ELF-1 (cell line): ENCODE results near the gene APOLD1.
"Not testable (repeated sequence)": the region's sequence is repeated elsewhere in the genome, so short reads cannot be mapped to it uniquely, and the experiment has no call there.

ENCODE experiments used
- DNase-seq: peaks from one replicate; pipeline ENCODE4 v3.0.0-alpha.2; 2016; ENCODE audit warnings: low read depth, low spot score

APOLD1 gene

DNA sequence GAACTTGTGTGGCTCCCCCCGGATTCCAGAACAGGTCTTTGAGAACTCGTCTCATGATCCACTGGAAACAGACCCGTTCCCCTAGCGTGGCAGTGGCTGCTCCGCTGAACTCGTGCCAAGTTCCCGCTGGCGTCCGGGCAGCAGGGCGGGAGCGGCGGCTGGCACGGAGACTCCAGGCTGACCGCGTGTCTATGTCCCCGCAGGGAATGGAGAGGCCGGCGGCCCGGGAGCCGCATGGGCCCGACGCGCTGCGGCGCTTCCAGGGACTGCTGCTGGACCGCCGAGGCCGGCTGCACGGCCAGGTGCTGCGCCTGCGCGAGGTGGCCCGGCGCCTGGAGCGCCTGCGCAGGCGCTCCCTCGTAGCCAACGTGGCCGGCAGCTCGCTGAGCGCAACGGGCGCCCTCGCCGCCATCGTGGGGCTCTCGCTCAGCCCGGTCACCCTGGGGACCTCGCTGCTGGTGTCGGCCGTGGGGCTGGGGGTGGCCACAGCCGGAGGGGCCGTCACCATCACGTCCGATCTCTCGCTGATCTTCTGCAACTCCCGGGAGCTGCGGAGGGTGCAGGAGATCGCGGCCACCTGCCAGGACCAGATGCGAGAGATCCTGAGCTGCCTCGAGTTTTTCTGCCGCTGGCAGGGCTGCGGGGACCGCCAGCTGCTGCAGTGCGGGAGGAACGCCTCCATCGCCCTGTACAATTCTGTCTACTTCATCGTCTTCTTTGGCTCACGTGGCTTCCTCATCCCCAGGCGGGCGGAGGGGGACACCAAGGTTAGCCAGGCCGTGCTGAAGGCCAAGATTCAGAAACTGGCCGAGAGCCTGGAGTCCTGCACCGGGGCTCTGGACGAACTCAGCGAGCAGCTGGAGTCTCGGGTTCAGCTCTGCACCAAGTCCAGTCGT lies 1.5 kb downstream of the APOLD1 start:
- DNase-seq, result peak; percentile 88

DNA sequence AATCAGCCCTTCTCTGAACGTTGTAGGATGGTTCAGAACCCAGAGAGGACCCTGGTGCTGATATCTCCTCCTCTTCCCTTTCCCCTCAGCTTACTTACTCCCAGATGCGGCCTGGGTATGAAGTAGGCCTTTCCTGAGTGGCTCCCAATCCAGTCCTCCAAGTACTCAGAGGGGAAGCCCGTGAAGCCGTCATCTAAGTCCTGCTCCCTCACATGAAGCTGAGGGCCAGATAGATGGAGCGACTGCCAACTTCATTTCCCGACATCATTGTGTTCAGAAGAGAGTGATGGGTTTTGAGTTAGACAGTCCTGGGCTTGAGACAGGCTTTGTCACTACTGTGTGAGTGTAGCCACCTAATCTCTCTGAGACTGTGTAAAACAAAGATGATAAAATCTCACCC lies 2.7 kb downstream of the APOLD1 start:
- DNase-seq, result no peak

DNA sequence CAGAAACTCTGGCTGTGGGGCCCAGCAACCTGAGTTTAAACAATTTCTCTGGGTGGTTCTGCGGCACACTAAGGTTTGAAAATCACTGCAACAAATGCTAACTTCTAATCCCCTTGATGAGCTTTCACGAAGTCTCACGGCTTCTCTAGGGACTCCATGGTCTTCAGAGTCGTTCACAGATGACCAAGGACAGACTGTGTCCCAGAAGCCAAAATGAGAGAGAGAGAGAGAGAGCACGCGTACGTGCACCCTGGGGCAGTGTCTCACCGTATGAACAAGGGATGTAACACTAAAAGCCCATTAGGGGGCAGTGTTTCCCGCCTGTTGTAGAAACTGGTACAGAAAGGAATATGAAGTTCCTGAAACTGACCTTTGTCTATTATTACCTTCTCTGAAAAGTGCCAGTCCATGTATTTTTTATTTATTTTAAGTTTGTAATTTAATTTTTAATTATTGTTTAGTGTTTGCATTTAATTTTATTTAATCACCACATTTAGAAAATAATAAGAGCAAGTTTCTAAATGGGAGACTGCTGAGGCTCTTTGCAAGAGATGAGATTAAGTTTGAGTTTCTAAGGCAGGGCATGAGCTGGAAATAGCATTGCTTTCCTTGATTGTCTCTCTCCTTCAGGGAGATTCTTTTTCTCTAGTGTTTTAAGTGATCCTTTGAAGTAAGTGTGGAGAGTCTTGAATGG lies 3.4 kb downstream of the APOLD1 start:
- peak; percentile 70 for DNase-seq

DNA sequence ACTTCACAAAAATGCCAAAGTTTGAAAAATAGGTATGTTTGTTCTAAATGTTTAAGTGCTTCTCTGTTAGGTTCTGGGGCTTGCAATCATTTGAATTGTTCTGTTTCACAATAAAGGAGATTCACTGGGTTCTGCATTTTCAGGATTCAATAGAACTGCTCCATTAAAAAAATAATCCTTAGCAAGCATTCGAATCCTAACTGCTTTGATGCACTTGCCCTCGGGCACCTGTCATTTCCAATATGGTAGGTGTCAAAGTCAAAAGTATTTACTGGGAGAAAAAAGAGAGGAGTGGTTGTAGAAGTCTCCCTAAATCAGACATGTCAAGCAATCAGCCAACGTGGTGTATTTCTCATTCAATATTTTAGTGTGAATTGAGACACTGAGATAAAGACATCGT lies 5.5 kb downstream of the APOLD1 start:
- no peak for DNase-seq

DNA sequence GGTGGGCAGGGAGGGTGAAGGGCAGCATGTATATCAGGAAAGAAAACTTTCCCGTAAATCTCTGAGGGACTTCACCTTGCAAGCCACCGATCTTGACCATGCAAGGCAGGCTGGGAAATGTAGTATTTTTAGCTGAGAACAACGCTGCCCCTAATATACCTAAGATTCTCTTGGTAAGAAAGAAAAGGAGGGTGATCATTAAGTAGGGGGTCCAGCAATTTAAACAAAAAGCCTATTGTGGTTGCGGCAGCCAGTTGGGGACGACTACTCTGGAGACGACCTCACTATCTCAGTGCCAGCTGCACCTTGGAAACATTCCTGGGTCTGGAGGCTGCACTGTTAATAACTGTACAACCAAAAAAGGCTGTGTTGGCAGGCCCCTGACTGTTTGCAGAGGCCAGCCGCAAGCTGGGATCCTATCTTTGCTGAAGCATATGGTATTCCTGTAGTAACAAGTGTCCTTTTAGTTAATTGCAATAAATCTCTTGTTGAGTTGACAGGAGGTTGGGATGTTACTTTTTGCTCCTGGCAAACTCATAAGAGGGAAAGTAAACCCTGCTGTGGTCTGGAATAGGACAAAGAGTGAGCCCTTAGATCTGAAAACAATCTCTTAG lies 6.4 kb downstream of the APOLD1 start:
- no peak for DNase-seq

DNA sequence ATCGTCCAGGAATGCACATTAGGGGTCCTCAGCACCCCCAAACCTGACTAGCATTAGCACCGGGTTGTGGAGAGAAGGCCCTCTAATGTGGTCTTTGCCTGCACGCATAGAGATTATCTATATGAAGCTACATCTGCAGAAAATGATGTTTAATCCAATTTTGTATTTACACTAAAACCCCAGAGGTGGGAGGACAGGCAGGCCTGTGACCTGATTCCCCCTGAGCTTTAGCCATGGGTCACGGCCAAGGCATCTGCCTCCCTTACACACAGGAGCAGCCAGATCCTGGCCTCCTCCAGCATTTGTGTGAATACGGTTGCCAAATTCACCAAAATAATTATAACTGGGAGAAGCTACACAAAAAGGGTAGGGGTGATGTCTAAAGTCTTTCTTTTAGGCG lies 7.0 kb downstream of the APOLD1 start:
- DNase-seq, result no peak

DNA sequence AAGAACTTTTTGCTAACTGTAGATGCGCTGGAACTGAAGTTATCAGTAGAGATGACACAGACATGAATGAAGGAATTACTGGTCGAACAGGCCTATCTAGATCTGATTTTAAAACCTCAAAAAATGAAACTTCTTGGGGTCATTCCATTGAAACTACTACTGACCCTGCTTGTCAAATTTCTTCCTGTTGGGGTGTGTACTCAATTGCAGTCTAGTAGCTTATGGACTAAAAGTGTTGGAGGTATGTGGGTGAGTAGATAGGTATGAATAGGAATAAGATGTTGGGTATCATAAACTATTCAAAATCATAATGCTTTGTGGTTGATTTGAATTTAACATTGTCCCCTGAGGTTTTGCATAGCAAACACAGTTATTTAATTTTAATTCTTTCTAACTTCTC lies 9.2 kb downstream of the APOLD1 start:
- no peak for DNase-seq

DNA sequence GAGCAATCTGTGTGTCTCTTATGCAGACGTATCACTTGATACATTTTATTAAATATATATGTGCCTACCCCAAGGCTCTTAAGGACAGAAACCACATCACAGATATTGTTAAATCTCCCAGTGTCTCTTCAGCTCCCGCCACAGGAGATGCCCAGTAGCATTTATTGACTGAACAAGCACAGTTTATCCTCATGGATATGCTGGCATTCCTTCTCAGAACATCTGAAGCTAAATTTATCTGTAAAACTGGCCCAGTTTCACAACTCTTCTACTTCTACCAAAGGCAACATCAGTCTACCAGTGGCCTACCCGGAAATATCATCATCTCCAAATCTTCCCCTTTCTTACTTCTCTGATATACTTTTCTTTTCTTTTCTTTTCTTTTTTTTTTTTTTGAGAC lies 10.7 kb downstream of the APOLD1 start:
- DNase-seq, result no peak

DNA sequence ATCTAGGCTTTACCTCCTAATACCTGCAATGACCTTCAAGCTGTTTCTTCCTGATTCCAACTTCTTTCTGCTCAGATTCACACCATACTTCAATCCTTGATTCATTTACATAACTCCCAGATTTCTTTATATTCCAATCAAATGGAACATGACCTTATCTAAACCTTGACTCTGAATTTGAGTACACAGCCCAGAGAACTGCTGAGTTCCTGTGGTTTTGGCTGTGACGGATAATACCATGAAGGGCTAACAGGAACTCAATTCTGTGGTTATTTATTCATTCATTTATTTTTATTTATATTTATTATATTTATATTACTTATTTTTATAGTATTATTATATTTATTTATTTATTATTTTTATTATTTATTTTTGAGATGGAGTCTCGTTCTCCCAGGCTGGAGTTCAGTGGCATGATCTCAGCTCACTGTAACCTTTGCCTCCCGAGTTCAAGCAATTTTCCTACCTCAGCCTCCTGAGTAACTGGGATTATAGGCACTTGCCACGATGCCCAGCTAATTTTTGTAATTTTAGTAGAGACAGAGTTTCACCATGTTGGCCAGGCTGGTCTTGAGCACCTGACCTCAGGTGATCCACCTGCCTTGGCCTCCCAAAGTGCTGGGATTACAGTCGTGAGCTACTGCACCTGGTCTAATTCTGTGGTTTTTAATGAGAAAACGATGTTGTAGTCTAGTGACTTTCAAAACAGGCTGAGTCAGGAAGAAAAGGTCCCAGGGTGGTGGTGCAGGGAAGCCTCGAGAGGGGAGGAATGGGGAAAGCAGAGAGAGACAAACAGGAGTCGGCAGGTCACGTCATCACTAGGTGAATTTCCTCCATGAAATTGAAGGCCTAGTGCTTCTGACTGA lies 11.7 kb downstream of the APOLD1 start:
- no peak for DNase-seq

DNA sequence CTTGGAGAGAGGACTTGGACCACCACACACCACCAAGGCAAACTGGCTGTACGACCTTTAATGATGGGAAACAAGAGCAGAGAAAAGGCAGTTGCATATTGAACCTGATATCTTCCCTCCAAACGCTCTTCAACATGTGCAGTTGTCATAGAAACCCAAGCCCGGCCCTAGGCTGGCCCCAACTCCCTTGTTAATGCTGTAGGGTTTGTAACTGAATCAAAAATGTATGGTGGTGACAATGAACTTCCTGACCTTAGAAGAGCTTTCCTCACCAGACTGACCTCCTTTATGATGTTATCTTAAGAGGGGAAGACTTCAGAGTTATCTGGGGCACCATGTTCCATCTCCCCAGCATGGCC lies 12.3 kb downstream of the APOLD1 start:
- no peak for DNase-seq

DNA sequence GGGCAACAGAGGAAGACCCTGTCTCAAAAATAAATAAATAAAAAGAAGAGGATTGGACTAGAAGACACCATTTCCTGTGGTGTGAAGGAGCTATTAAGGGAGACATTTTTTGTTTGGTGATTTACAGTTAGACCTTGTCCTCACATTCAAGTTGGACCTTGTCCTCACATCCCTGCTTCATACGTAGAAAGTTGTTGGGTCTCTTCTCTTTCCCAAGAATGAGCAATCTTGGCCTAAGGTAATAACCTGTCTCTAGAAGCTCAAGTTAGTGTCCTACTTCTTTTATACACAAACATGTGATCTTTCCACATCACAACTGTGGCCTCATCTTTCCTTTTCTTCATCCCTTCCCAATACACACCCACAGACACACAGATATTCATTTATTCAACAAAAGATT lies 13.0 kb downstream of the APOLD1 start:
- DNase-seq, result no peak

DNA sequence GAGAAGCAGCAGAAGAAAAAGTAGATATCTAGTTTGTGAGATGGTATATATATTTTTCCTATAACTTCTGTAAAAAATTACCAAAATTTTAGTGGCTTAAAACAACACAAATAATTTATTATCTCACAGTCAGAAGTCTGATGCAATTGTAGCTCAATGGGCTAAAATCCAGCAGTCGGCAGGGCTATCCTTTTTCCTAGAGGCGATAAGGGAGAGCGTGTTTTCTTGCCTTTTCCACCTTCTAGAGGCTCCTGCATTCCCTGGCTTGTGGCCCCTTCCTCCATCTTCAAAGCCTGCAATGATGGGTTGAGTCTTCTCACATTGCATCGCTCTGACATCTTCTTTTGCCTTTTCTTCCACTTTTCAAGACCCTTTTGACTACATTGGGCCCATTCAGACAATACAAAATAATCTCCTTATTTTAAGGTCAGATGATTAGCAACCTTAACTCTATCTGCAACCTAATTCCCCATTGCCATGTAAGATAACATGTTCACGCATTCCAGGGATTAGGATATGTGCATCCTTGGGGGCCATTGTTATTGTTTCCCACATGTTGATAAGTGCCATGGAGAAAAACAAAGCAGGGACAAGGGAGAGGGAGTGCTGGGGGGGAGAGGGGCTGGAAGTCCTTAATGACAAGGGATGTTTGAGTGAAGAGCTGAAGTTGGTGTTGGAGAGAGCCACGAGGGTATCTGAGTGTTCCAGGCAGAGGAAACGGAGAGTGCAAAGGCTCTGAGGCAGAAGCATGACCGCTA lies 13.9 kb downstream of the APOLD1 start:
- no peak for DNase-seq

DNA sequence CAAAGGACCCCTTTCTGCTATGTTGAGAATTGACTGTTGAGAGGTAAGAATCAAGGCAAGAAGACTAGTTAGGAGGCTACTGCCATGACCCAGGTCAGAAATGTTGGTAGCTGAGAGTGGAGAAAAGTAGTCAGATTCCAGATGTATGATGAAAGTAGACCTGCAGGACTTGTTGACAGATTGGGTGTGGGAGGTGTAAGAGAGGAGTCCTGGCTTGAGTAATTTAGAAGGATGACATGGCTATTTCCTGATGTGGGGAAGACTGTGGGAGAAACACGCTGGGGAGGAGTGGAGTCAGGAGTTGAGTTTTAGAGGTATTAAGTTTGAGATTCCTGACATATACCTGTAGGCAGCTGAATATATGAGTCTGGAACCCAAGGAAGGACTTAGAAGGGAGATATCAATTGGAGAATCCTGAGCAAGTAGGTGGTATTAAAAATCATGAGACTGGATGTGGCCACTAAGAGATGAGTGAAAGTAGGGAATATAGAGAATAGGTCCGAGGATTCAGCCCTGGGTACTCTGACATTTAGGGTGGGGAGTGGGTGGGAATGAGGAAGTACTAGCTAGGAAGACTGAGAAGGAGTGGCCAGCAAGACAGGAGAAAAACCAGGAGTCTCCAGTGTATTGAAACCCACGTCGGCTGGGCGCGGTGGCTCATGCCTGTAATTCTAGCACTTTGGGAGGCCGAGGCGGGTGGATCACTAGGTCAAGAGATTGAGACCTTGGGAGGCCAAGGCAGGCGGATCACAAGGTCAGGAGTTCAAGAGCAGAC lies 15.1 kb downstream of the APOLD1 start:
- DNase-seq, result no peak

DNA sequence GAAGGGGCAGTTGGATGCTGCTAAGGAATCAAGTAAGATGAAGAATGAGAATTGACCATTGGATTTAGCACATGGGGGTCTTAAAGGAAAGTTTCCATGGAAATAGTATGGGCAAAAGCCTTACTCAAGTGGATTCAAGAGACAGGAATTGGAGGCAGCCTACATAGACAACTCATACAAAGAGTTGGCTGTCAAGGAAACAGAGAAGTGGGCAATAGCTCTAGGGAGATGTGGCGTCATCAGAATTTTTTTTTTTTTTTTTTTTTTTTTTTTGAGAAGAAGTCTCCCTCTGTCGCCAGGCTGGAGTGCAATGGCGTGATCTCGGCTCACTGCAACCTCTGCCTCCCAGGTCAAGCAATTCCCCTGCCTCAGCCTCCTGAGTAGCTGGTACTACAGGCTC lies 16.2 kb downstream of the APOLD1 start:
- DNase-seq, result not testable (repeated sequence)

DNA sequence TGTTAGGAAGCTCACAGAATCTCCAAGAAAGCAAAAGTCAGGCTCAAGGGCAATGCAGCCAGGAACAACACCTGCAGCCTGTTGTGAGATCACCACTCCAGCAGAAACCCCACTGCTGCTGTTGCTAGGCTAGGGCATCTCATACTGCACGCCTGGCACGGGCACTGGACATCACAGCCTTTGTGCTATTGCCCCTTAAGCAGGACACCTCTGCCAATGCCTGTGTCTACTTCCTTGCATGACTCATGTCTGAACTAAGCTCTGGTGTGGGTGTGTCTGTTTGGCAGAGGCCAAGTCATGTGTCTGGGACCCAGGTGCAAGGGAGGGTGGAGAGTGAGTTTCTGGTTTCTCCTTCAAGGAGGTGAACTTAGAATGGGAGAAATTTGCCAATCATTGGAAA lies 17.7 kb downstream of the APOLD1 start:
- DNase-seq, result no peak

DNA sequence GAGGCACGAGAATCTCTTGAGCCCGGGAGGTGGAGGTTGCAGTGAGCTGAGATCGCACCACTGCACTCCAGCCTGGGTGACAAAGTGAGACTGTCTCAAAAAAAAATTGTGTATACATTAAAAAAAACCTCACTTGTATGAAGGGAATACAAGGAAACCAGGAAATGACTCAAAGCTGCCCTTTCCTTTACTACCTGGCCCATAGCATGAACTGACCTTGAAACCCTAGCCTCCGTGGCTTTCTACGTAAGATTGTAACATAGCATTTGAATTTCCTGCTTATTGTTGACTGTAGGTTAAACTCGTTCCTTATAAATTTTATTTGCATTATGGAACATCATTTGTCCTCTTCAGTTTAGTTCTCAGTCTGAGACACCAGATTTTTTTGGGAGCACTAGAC lies 18.6 kb downstream of the APOLD1 start:
- no peak for DNase-seq

DNA sequence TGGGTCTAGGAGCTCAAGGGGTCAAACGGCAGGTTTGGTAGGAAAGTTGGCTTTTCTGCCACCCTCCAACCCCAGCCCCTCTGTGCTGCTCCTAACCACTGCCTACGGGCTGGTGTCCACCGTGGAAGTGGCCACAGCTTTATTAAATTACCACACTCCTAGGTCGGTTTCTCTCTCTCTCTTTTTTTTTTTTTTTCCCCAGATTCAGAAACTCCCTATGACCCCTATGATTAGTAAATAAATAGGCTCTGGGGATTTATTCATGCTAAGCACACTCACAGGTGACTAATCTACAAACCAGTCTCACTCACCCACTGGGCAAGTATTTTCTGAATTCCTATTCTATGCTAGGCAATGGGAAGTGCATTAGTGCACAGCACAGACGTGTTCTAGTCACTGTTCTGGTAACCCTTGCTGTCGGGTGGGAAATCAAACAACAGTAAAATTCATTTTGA lies 19.0 kb downstream of the APOLD1 start:
- no peak for DNase-seq

DNA sequence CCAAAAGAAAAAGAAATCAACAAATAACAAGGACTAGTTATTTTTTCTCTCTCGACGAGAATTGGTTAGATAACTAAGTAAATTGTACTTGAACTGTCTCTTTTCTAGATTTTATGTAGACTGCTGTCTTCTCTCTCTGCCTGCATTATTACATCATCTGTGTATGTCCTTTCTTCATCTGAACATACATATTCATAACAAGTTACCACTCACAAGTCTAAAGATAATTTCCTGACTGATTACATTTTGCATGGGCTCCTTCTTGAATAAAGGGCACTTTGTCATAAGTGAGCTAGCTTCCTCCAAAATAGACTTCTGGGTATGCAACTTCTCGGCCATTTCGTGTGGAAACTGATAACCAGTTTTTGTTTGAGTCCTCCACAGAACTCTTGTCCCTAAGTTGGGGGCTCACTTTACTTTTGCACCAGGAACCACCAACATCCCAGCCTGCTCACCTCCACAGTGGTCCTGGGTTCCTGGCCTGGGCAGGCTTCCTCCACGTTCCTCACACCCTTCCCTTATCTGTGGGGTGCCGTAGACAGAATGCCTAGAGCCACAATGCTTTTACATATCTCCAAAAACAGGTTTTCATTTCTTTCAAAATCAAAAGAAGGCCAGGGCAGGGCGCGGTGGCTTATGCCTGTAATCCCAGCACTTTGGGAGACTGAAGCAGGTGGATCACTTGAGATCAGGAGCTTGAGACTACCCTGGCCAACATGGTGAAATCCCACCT lies 21.5 kb downstream of the APOLD1 start:
- DNase-seq, result no peak

DNA sequence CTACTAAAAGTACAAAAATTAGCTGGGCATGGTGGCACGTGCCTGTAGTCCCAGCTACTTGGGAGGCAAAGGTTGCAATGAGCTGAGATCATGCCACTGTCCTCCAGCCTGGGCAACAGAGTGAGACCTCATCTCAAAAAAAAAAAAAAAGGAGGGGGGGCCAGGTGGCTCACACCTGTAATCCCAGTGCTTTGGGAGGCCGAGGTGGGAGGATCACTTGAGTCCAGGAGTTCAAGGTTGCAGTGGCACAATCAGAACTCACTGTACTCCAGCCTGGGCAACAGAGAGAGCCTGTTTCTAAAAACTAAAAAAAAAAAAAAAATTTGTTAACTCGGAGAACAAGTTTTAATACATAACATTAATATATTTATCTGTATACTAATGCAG lies 22.1 kb downstream of the APOLD1 start:
- not testable (repeated sequence) for DNase-seq
